ENCODE data around the gene KIF16B.

DNA sequence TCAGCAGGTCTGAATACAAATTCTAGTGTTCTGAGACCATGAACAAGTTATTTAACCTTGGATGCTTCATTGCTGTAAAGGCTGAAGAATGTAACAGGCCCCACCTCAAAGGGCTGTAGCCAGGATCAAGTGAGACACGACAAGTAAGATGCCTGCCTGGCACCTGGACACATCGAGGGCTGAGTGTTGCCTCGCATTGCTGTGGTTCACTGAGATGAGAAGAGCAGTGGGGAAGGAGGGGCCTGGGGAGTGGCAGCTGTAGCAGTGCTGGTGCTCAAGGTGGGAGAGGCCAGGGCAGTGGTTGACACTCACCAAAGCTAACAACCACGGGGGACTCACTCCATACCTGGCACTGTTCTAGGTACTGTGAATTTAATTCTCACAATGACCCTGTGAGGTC, 187.8 kb downstream of the KIF16B start:
- TF ChIP-seq, protein P1, sequence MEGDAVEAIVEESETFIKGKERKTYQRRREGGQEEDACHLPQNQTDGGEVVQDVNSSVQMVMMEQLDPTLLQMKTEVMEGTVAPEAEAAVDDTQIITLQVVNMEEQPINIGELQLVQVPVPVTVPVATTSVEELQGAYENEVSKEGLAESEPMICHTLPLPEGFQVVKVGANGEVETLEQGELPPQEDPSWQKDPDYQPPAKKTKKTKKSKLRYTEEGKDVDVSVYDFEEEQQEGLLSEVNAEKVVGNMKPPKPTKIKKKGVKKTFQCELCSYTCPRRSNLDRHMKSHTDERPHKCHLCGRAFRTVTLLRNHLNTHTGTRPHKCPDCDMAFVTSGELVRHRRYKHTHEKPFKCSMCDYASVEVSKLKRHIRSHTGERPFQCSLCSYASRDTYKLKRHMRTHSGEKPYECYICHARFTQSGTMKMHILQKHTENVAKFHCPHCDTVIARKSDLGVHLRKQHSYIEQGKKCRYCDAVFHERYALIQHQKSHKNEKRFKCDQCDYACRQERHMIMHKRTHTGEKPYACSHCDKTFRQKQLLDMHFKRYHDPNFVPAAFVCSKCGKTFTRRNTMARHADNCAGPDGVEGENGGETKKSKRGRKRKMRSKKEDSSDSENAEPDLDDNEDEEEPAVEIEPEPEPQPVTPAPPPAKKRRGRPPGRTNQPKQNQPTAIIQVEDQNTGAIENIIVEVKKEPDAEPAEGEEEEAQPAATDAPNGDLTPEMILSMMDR (conservative IDR thresholded peaks at IDR 0.05), result no peak
- no peak for TF ChIP-seq ZFX (IDR thresholded peaks at IDR 0.05)

Measured in C4-2B (cell line).